Measurements from ENCODE around the gene PRDM12.
A peak's percentile ranks its signal among the peaks of the same experiment; 100 is the strongest.

Gene PRDM12

DNA sequence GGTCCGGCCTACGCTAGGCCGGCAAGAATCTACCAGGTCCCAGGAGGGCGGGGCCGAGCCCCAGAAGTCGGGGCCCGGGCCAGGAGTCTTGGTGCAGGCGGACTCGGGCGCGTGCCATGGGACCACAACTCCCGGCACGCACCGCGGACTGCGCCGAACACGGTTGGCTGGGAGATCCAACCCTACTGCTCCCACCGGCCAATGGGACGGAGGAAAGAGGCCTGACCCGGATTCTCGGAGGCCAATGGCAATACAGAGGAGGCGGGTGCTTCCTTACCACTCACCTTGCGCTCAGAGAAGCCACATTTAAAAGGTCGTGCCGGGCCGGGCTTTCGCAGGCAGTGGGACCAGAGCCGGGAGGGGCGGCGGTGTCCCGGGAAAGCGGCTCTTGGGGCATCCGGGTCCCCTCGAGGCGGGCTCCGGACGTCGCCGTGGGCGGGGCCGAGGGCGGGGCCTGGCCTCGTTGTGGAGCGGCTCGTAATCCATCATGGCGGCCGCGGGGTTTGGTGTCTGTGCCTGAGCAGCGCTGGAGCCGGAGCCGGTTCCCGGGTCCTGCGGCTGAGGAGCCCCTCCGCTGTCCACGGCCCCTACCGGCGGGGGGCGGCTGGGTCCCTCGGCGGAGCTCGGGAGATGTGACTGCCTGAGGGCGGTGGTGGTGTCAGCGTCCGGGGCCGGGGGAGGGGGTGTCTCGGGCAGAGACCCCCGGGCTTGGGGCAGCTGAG is 48.3 kb downstream of the PRDM12 start (continued):
- TF ChIP-seq, protein P1, sequence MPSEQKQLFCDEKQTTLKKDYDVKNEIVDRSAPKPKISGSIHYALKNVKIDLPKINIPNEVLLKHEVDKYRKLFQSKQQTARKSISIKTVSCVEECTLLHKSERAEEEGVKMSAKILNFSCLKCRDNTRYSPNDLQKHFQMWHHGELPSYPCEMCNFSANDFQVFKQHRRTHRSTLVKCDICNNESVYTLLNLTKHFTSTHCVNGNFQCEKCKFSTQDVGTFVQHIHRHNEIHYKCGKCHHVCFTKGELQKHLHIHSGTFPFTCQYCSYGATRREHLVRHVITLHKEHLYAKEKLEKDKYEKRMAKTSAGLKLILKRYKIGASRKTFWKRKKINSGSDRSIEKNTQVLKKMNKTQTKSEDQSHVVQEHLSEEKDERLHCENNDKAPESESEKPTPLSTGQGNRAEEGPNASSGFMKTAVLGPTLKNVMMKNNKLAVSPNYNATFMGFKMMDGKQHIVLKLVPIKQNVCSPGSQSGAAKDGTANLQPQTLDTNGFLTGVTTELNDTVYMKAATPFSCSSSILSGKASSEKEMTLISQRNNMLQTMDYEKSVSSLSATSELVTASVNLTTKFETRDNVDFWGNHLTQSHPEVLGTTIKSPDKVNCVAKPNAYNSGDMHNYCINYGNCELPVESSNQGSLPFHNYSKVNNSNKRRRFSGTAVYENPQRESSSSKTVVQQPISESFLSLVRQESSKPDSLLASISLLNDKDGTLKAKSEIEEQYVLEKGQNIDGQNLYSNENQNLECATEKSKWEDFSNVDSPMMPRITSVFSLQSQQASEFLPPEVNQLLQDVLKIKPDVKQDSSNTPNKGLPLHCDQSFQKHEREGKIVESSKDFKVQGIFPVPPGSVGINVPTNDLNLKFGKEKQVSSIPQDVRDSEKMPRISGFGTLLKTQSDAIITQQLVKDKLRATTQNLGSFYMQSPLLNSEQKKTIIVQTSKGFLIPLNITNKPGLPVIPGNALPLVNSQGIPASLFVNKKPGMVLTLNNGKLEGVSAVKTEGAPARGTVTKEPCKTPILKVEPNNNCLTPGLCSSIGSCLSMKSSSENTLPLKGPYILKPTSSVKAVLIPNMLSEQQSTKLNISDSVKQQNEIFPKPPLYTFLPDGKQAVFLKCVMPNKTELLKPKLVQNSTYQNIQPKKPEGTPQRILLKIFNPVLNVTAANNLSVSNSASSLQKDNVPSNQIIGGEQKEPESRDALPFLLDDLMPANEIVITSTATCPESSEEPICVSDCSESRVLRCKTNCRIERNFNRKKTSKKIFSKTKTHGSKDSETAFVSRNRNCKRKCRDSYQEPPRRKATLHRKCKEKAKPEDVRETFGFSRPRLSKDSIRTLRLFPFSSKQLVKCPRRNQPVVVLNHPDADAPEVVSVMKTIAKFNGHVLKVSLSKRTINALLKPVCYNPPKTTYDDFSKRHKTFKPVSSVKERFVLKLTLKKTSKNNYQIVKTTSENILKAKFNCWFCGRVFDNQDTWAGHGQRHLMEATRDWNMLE (tag by site-specific recombination; conservative IDR thresholded peaks at IDR 0.05; ENCODE audit: low read depth) = no peak
- peak; percentile 89 for TF ChIP-seq ZNF76 (tag by site-specific recombination; IDR thresholded peaks at IDR 0.05; ENCODE audit: borderline replicate concordance, low read depth)
- peak; percentile 56; the same call in 1 of the 2 replicates for TF ChIP-seq ZNF394 (tag by site-specific recombination; IDR thresholded peaks at IDR 0.05; ENCODE audit: borderline replicate concordance)
- TF ChIP-seq ZNF707 (tag by site-specific recombination; IDR thresholded peaks at IDR 0.05) = no peak
- TF ChIP-seq ZNF184 (tag by site-specific recombination; IDR thresholded peaks at IDR 0.05) = no peak
- TF ChIP-seq ZNF623 (tag by site-specific recombination; IDR thresholded peaks at IDR 0.05) = no peak
- peak; percentile 88; the same call in 1 of the 2 replicates for TF ChIP-seq ZNF501 (tag by site-specific recombination; IDR thresholded peaks at IDR 0.05)
- TF ChIP-seq ZNF555 (tag by site-specific recombination; conservative IDR thresholded peaks at IDR 0.05) = no peak
- no peak for TF ChIP-seq ZNF747 (tag by site-specific recombination; IDR thresholded peaks at IDR 0.05)
- TF ChIP-seq ZNF548 (tag by site-specific recombination; IDR thresholded peaks at IDR 0.05) = no peak
- no peak for TF ChIP-seq PRDM1 (tag by site-specific recombination; IDR thresholded peaks at IDR 0.05)
- TF ChIP-seq ZNF23 (tag by site-specific recombination; IDR thresholded peaks at IDR 0.05; ENCODE audit: borderline replicate concordance) = no peak
- TF ChIP-seq ZNF777 (tag by site-specific recombination; IDR thresholded peaks at IDR 0.05; ENCODE audit: borderline replicate concordance) = no peak
- no peak for TF ChIP-seq KLF7 (tag by site-specific recombination; IDR thresholded peaks at IDR 0.05; ENCODE audit: borderline replicate concordance)
- no peak for TF ChIP-seq OVOL3 (tag by site-specific recombination; IDR thresholded peaks at IDR 0.05)
- TF ChIP-seq, protein P2, sequence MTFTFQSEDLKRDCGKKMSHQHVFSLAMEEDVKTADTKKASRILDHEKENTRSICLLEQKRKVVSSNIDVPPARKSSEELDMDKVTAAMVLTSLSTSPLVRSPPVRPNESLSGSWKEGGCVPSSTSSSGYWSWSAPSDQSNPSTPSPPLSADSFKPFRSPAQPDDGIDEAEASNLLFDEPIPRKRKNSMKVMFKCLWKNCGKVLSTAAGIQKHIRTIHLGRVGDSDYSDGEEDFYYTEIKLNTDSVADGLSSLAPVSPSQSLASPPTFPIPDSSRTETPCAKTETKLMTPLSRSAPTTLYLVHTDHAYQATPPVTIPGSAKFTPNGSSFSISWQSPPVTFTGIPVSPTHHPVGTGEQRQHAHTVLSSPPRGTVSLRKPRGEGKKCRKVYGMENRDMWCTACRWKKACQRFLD (tag by site-specific recombination; IDR thresholded peaks at IDR 0.05) = no peak
- no peak for TF ChIP-seq ZFP3 (tag by site-specific recombination; IDR thresholded peaks at IDR 0.05; ENCODE audit: low read depth)
- 0 out of 2 replicates have a peak, but pooled peaks have one; percentile 64 for TF ChIP-seq ZFP37 (tag by site-specific recombination; IDR thresholded peaks at IDR 0.05)
- TF ChIP-seq ZBTB20 (tag by site-specific recombination; IDR thresholded peaks at IDR 0.05) = peak; percentile 99
- TF ChIP-seq ZNF211 (tag by site-specific recombination; IDR thresholded peaks at IDR 0.05; ENCODE audit: low read depth) = no peak
- TF ChIP-seq ZBTB7A (tag by site-specific recombination; IDR thresholded peaks at IDR 0.05; ENCODE audit: low read depth) = peak; percentile 97
- no peak for TF ChIP-seq ZNF664 (tag by site-specific recombination; IDR thresholded peaks at IDR 0.05)
- no peak for TF ChIP-seq FEZF1 (tag by site-specific recombination; IDR thresholded peaks at IDR 0.05)
- TF ChIP-seq KLF1 (tag by site-specific recombination; IDR thresholded peaks at IDR 0.05) = peak; percentile 50; the same call in 1 of the 2 replicates
- TF ChIP-seq ZBTB1 (tag by site-specific recombination; IDR thresholded peaks at IDR 0.05) = no peak
- TF ChIP-seq ZNF837 (tag by site-specific recombination; IDR thresholded peaks at IDR 0.05) = peak; percentile 86; the same call in 1 of the 2 replicates
- TF ChIP-seq, protein P3, sequence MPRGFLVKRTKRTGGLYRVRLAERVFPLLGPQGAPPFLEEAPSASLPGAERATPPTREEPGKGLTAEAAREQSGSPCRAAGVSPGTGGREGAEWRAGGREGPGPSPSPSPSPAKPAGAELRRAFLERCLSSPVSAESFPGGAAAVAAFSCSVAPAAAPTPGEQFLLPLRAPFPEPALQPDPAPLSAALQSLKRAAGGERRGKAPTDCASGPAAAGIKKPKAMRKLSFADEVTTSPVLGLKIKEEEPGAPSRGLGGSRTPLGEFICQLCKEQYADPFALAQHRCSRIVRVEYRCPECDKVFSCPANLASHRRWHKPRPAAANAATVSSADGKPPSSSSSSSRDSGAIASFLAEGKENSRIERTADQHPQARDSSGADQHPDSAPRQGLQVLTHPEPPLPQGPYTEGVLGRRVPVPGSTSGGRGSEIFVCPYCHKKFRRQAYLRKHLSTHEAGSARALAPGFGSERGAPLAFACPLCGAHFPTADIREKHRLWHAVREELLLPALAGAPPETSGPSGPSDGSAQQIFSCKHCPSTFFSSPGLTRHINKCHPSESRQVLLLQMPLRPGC (tag by site-specific recombination; IDR thresholded peaks at IDR 0.05) = no peak; the same call in 1 of the 2 replicates
- TF ChIP-seq, protein P4, sequence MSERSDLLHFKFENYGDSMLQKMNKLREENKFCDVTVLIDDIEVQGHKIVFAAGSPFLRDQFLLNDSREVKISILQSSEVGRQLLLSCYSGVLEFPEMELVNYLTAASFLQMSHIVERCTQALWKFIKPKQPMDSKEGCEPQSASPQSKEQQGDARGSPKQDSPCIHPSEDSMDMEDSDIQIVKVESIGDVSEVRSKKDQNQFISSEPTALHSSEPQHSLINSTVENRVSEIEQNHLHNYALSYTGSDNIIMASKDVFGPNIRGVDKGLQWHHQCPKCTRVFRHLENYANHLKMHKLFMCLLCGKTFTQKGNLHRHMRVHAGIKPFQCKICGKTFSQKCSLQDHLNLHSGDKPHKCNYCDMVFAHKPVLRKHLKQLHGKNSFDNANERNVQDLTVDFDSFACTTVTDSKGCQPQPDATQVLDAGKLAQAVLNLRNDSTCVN (tag by site-specific recombination; optimal IDR thresholded peaks at IDR 0.05) = peak; percentile 78
- TF ChIP-seq, protein P5, sequence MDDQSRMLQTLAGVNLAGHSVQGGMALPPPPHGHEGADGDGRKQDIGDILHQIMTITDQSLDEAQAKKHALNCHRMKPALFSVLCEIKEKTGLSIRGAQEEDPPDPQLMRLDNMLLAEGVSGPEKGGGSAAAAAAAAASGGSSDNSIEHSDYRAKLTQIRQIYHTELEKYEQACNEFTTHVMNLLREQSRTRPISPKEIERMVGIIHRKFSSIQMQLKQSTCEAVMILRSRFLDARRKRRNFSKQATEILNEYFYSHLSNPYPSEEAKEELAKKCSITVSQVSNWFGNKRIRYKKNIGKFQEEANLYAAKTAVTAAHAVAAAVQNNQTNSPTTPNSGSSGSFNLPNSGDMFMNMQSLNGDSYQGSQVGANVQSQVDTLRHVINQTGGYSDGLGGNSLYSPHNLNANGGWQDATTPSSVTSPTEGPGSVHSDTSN (CRISPR knock-in tag; IDR thresholded peaks at IDR 0.05) = peak; percentile 85
- TF ChIP-seq ZNF768 (tag by site-specific recombination; IDR thresholded peaks at IDR 0.05) = no peak

All from HEK293 (cell line).